Retinal pigment epithelial cell (primary cell): ENCODE data around the gene PLK1.
A peak's percentile ranks its signal among the peaks of the same experiment; 100 is the strongest.

Experiments used
- DNase-seq: peaks from one replicate; pipeline ENCODE4 v3.0.0-alpha.2; 2010; ENCODE audit warnings: low read depth
- H3K4me3 ChIP-seq: 2 replicates; pipeline ENCODE4 v1.5.1; 2011; ENCODE audit warnings: mild to moderate bottlenecking, low read length, control low read depth, moderate library complexity
- TF ChIP-seq, protein P1 (sequence below): conservative IDR thresholded peaks from 2 replicates; pipeline ENCODE4 v1.5.1; 2011; ENCODE audit warnings: low read depth, low read length, control low read depth, inconsistent platforms

The PLK1 gene

DNA sequence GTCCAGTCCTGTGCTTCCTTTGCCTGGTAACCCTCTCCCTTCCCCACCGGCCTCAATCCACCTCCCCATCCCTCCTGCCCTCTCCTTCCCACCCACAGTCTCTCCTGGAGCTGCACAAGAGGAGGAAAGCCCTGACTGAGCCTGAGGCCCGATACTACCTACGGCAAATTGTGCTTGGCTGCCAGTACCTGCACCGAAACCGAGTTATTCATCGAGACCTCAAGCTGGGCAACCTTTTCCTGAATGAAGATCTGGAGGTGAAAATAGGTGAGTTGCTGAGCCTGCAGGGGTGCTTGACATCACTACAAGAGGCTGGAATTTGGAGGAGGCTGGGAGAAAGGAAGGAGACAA lies 1.3 kb downstream of the PLK1 start:
- DNase-seq: no peak
- TF ChIP-seq, protein P1, sequence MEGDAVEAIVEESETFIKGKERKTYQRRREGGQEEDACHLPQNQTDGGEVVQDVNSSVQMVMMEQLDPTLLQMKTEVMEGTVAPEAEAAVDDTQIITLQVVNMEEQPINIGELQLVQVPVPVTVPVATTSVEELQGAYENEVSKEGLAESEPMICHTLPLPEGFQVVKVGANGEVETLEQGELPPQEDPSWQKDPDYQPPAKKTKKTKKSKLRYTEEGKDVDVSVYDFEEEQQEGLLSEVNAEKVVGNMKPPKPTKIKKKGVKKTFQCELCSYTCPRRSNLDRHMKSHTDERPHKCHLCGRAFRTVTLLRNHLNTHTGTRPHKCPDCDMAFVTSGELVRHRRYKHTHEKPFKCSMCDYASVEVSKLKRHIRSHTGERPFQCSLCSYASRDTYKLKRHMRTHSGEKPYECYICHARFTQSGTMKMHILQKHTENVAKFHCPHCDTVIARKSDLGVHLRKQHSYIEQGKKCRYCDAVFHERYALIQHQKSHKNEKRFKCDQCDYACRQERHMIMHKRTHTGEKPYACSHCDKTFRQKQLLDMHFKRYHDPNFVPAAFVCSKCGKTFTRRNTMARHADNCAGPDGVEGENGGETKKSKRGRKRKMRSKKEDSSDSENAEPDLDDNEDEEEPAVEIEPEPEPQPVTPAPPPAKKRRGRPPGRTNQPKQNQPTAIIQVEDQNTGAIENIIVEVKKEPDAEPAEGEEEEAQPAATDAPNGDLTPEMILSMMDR: no peak
- H3K4me3 ChIP-seq: peak overlapping the region; percentile 83

- H3K4me3 ChIP-seq: no peak overlapping the region
- no peak for DNase-seq
- TF ChIP-seq, protein P1: no peak
These were observed 3.5 kb downstream of the PLK1 start for GRCh38 chr16:23682181-23682580.

- no peak overlapping the region for H3K4me3 ChIP-seq
- no peak for DNase-seq
- TF ChIP-seq, protein P1: no peak
These were observed 4.8 kb downstream of the PLK1 start for GRCh38 chr16:23683487-23683886.

GRCh38 chr16:23687034-23687808 lies 8.5 kb downstream of the PLK1 start:
- H3K4me3 ChIP-seq: no peak overlapping the region
- TF ChIP-seq, protein P1: no peak
- DNase-seq: no peak

- DNase-seq: no peak
- TF ChIP-seq, protein P1: no peak
- no peak overlapping the region for H3K4me3 ChIP-seq
These were observed 10.9 kb downstream of the PLK1 start for GRCh38 chr16:23689442-23690187.

GRCh38 chr16:23690771-23691482 lies 12.2 kb downstream of the PLK1 start:
- no peak for DNase-seq
- TF ChIP-seq, protein P1: no peak
- no peak overlapping the region for H3K4me3 ChIP-seq
